ENCODE measurements around the gene TM4SF4. TPM values are rescaled to one million over a fixed set of nuclear protein-coding genes. Genes with fewer than 3 reads are reported as not detected.

The TM4SF4 gene
- total and polyA plus RNA-seq, 2 of the 8 experiments (the other 6 are each of a cell fraction or from before 2014, with no cell fraction given), result not detected

GRCh38 chr3:149552700-149553099 lies 78.2 kb downstream of the TM4SF4 start:
- no peak overlapping the region for H2BK20ac ChIP-seq (ENCODE audit: low read length)
- no peak overlapping the region for H3K4ac ChIP-seq (replicated peaks; ENCODE audit: insufficient read length, low read depth, low read length)
- H4K91ac ChIP-seq (replicated peaks; ENCODE audit: insufficient read length, low read length), result no peak overlapping the region
- peaks cover 0 to 5% (median 2%) of the 10 kb centered on the region in 4 experiments; a peak in 5 of 7 replicates for H3K4me1 ChIP-seq (replicated peaks in 1 of 4; ENCODE audit: control insufficient read depth in 3 of 4, insufficient read depth in 4 of 4, low read length in 3 of 4)
- WGBS, 2 experiments (ENCODE audit: extremely low coverage in 1 of 2, insufficient coverage in 1 of 2, insufficient read length in 1 of 2, insufficient replicate concordance in 2 of 2, low coverage in 1 of 2, low lambda C conversion rate in 2 of 2, missing lambda C conversion rate in 1 of 2), result 93% methylated on average over 2 of the region's 2 CpGs; no CpG with 5 or more reads in 1 of the 2 experiments
- H3K79me1 ChIP-seq (ENCODE audit: low read depth, low read length), result no peaks in the 10 kb centered on the region; the same call in 1 of the 2 replicates
- DNase-seq (ENCODE audit: low read depth in 1 of 2, low spot score in 2 of 2), result no peak
- H2AFZ ChIP-seq (ENCODE audit: low read length), result no peak overlapping the region
- no peak overlapping the region for H3K23ac ChIP-seq (ENCODE audit: insufficient read length)
- no peak overlapping the region for H2BK15ac ChIP-seq (ENCODE audit: low read length)
- no peak overlapping the region for H2BK12ac ChIP-seq (ENCODE audit: low read depth, low read length)
- no peak overlapping the region for H3K56ac ChIP-seq (replicated peaks; ENCODE audit: insufficient read length, low read depth, low read length)
- no peak overlapping the region for H3K18ac ChIP-seq (ENCODE audit: extremely low read depth, low read length)
- H3K23me2 ChIP-seq (ENCODE audit: low read depth, low read length), result no peaks in the 10 kb centered on the region
- H3K9me3 ChIP-seq (ENCODE audit: insufficient read depth in 2 of 2, low read depth in 1 of 2, low read length in 1 of 2), result no peaks in the 10 kb centered on the region
- ChIA-PET POLR2A (ENCODE audit: partially characterized antibody) (interaction anchor here (1.7 kb wide), 1 partner anchor 106 kb away, joined by 5 read pairs; the partner anchor contains the start of gene WWTR1), CTCF (ENCODE audit: partially characterized antibody) (interaction anchor here (2.0 to 3.2 kb wide), 3 partner anchors 17 to 214 kb away, joined by 4 to 11 read pairs (median 10); no protein-coding TSS in a partner anchor)
- H3K4me3 ChIP-seq (ENCODE audit: extremely low read depth in 1 of 4, insufficient read depth in 2 of 4, low read depth in 3 of 4, low read length in 4 of 4), result no peak overlapping the region
- no peak for FAIRE-seq
- H2BK120ac ChIP-seq (replicated peaks; ENCODE audit: low read depth, low read length), result no peak overlapping the region
- no peaks in the 10 kb centered on the region for H3K79me2 ChIP-seq (ENCODE audit: control insufficient read depth in 1 of 2, insufficient read depth in 2 of 2, low read length in 2 of 2)
- no peak overlapping the region for H2AK5ac ChIP-seq (ENCODE audit: low read depth, low read length)
- H3K4me2 ChIP-seq (ENCODE audit: insufficient read depth in 1 of 2, low read depth in 2 of 2, low read length in 2 of 2), result no peak overlapping the region
- no peak overlapping the region for H3K9ac ChIP-seq (replicated peaks in 1 of 4; ENCODE audit: extremely low read depth in 1 of 4, low read depth in 3 of 4, low read length in 3 of 4)
- H3K36me3 ChIP-seq (ENCODE audit: control insufficient read depth in 2 of 4, insufficient read depth in 4 of 4, low read length in 3 of 4), result no peaks in the 10 kb centered on the region
- no peak overlapping the region for H3K14ac ChIP-seq (ENCODE audit: insufficient read length)
- H4K8ac ChIP-seq (ENCODE audit: extremely low read depth, insufficient read depth, low read length), result no peak overlapping the region
- H3K27ac ChIP-seq (ENCODE audit: low read depth, low read length), result no peak overlapping the region
- no peak overlapping the region for H4K5ac ChIP-seq (ENCODE audit: insufficient read length, low read depth, low read length)
- no peak overlapping the region for H2BK5ac ChIP-seq (ENCODE audit: low read depth, low read length)
- no peaks in the 10 kb centered on the region for H4K20me1 ChIP-seq (replicated peaks in 1 of 2; ENCODE audit: control insufficient read depth in 1 of 2, insufficient read depth in 2 of 2, low read length in 2 of 2)
- H3K27me3 ChIP-seq (replicated peaks in 1 of 4; ENCODE audit: control insufficient read depth in 3 of 4, extremely low read depth in 1 of 4, insufficient read depth in 3 of 4, low read length in 3 of 4), result no peaks in the 10 kb centered on the region
- no peak for TF ChIP-seq SRF (IDR thresholded peaks at IDR 0.05; ENCODE audit: low read depth, low read length)
- no peak for TF ChIP-seq SUZ12 (IDR thresholded peaks at IDR 0.05; ENCODE audit: low read length)
- no peak for TF ChIP-seq CHD1 (IDR thresholded peaks at IDR 0.05; ENCODE audit: low read depth, low read length)
- TF ChIP-seq PHF8 (conservative IDR thresholded peaks at IDR 0.05; ENCODE audit: low read depth, low read length), result no peak
- no peak for TF ChIP-seq POLR2A (IDR thresholded peaks at IDR 0.05; ENCODE audit: control extremely low read depth in 1 of 2, low read depth in 2 of 2, low read length in 2 of 2)
- TF ChIP-seq KDM1A (IDR thresholded peaks at IDR 0.05; ENCODE audit: borderline replicate concordance, low read length), result no peak
- no peak for TF ChIP-seq TAF1 (IDR thresholded peaks at IDR 0.05; ENCODE audit: low read depth, low read length)
- no peak for TF ChIP-seq CHD2 (IDR thresholded peaks at IDR 0.05; ENCODE audit: low read length)
- TF ChIP-seq, protein P1, sequence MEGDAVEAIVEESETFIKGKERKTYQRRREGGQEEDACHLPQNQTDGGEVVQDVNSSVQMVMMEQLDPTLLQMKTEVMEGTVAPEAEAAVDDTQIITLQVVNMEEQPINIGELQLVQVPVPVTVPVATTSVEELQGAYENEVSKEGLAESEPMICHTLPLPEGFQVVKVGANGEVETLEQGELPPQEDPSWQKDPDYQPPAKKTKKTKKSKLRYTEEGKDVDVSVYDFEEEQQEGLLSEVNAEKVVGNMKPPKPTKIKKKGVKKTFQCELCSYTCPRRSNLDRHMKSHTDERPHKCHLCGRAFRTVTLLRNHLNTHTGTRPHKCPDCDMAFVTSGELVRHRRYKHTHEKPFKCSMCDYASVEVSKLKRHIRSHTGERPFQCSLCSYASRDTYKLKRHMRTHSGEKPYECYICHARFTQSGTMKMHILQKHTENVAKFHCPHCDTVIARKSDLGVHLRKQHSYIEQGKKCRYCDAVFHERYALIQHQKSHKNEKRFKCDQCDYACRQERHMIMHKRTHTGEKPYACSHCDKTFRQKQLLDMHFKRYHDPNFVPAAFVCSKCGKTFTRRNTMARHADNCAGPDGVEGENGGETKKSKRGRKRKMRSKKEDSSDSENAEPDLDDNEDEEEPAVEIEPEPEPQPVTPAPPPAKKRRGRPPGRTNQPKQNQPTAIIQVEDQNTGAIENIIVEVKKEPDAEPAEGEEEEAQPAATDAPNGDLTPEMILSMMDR (IDR thresholded peaks at IDR 0.05; ENCODE audit: control extremely low read depth in 1 of 3, insufficient read depth in 1 of 3, low read depth in 1 of 3, low read length in 3 of 3), result no peak
- TF ChIP-seq GABPA (IDR thresholded peaks at IDR 0.05; ENCODE audit: borderline replicate concordance, insufficient read depth, low read length), result no peak
- no peak for TF ChIP-seq SIX5 (IDR thresholded peaks at IDR 0.05; ENCODE audit: low read depth, low read length)
- no peak for TF ChIP-seq BRCA1 (IDR thresholded peaks at IDR 0.05; ENCODE audit: low read depth, low read length)
- no peak for TF ChIP-seq TEAD4 (IDR thresholded peaks at IDR 0.05; ENCODE audit: low read depth, low read length)

All from H1 (cell line).